Measurements from ENCODE around the gene FCN1.

The FCN1 gene

GRCh38 chr9:134930398-134930797, 12.7 kb upstream of the FCN1 start:
- H3K4me3 ChIP-seq (ENCODE audit: low read depth, low read length), result no peak overlapping the region

GRCh38 chr9:134929193-134930158, 11.8 kb upstream of the FCN1 start:
- no peak overlapping the region for H3K4me3 ChIP-seq (ENCODE audit: low read depth, low read length)
- TF ChIP-seq CTCF (IDR thresholded peaks at IDR 0.05; ENCODE audit: low read depth, low read length), result no peak

More at GRCh38 chr9:134930398-134930797, 12.7 kb upstream of the FCN1 start:
- no peak for TF ChIP-seq CTCF (IDR thresholded peaks at IDR 0.05; ENCODE audit: low read depth, low read length)

- TF ChIP-seq CTCF (IDR thresholded peaks at IDR 0.05; ENCODE audit: low read depth, low read length), result no peak
Measured at GRCh38 chr9:134928436-134929192, 10.9 kb upstream of the FCN1 start.

GRCh38 chr9:134925011-134925511, 7.3 kb upstream of the FCN1 start:
- H3K4me3 ChIP-seq (ENCODE audit: low read depth, low read length), result no peak overlapping the region
- TF ChIP-seq CTCF (IDR thresholded peaks at IDR 0.05; ENCODE audit: low read depth, low read length), result no peak

More at GRCh38 chr9:134928436-134929192, 10.9 kb upstream of the FCN1 start:
- H3K4me3 ChIP-seq (ENCODE audit: low read depth, low read length), result no peak overlapping the region

- no peak for TF ChIP-seq CTCF (IDR thresholded peaks at IDR 0.05; ENCODE audit: low read depth, low read length)
- no peak overlapping the region for H3K4me3 ChIP-seq (ENCODE audit: low read depth, low read length)
Measured at GRCh38 chr9:134923466-134923865, 5.8 kb upstream of the FCN1 start.

GRCh38 chr9:134922932-134923240, 5.2 kb upstream of the FCN1 start:
- TF ChIP-seq CTCF (IDR thresholded peaks at IDR 0.05; ENCODE audit: low read depth, low read length), result no peak
- H3K4me3 ChIP-seq (ENCODE audit: low read depth, low read length), result no peak overlapping the region
